Measurements from ENCODE around the gene BICDL2.

The BICDL2 gene

GRCh38 chr16:3019594-3020246 lies 17.0 kb downstream of the BICDL2 start (continued):
- no peak for TF ChIP-seq ZNF555 (tag by site-specific recombination; conservative IDR thresholded peaks at IDR 0.05)
- peak; percentile 20; the same call in 1 of the 2 replicates for TF ChIP-seq KLF17 (tag by site-specific recombination; IDR thresholded peaks at IDR 0.05)
- TF ChIP-seq ZNF239 (tag by site-specific recombination; IDR thresholded peaks at IDR 0.05), result no peak
- TF ChIP-seq ZNF433 (tag by site-specific recombination; IDR thresholded peaks at IDR 0.05; ENCODE audit: low read depth), result peak; percentile 91
- no peak for TF ChIP-seq HIC1 (tag by site-specific recombination; IDR thresholded peaks at IDR 0.05)
- no peak for TF ChIP-seq CTCF (tag by site-specific recombination; IDR thresholded peaks at IDR 0.05)
- TF ChIP-seq HOXA7 (CRISPR knock-in tag; IDR thresholded peaks at IDR 0.05; ENCODE audit: borderline replicate concordance), result no peak
- TF ChIP-seq ZNF18 (tag by site-specific recombination; IDR thresholded peaks at IDR 0.05), result 0 out of 2 replicates have a peak, but pooled peaks have one; percentile 44
- no peak for TF ChIP-seq ZBTB26 (tag by site-specific recombination; optimal IDR thresholded peaks at IDR 0.05)
- no peak for TF ChIP-seq ZNF16 (tag by site-specific recombination; IDR thresholded peaks at IDR 0.05; ENCODE audit: low read depth)
- no peak for TF ChIP-seq ZNF354C (tag by site-specific recombination; IDR thresholded peaks at IDR 0.05; ENCODE audit: borderline replicate concordance, low read depth)
- TF ChIP-seq ZNF660 (tag by site-specific recombination; IDR thresholded peaks at IDR 0.05), result no peak
- TF ChIP-seq ZNF416 (tag by site-specific recombination; IDR thresholded peaks at IDR 0.05), result no peak
- 0 out of 2 replicates have a peak, but pooled peaks have one; percentile 17 for TF ChIP-seq ZNF138 (tag by site-specific recombination; IDR thresholded peaks at IDR 0.05; ENCODE audit: borderline replicate concordance)
- no peak for TF ChIP-seq BCL11A (tag by site-specific recombination; IDR thresholded peaks at IDR 0.05; ENCODE audit: low read depth)
- TF ChIP-seq MEIS1 (CRISPR knock-in tag; IDR thresholded peaks at IDR 0.05; ENCODE audit: borderline replicate concordance), result no peak
- TF ChIP-seq ZNF600 (tag by site-specific recombination; IDR thresholded peaks at IDR 0.05), result no peak
- TF ChIP-seq ZSCAN4 (tag by site-specific recombination; IDR thresholded peaks at IDR 0.05), result no peak
- TF ChIP-seq ZNF121 (tag by site-specific recombination; IDR thresholded peaks at IDR 0.05), result peak; percentile 6; the same call in 1 of the 2 replicates
- TF ChIP-seq FEZF1 (tag by site-specific recombination; IDR thresholded peaks at IDR 0.05), result no peak
- TF ChIP-seq ZNF24 (tag by site-specific recombination; IDR thresholded peaks at IDR 0.05), result peak; percentile 98
- no peak for TF ChIP-seq ZNF37A (tag by site-specific recombination; IDR thresholded peaks at IDR 0.05)
- TF ChIP-seq ZNF658 (tag by site-specific recombination; IDR thresholded peaks at IDR 0.05), result no peak
- TF ChIP-seq WT1 (tag by site-specific recombination; IDR thresholded peaks at IDR 0.05), result no peak
- TF ChIP-seq ZNF202 (tag by site-specific recombination; IDR thresholded peaks at IDR 0.05; ENCODE audit: borderline replicate concordance), result no peak
- peak; percentile 45; the same call in 1 of the 2 replicates for TF ChIP-seq SP2 (tag by site-specific recombination; IDR thresholded peaks at IDR 0.05)
- no peak for TF ChIP-seq ZBTB1 (tag by site-specific recombination; IDR thresholded peaks at IDR 0.05)
- TF ChIP-seq TSHZ1 (tag by site-specific recombination; IDR thresholded peaks at IDR 0.05; ENCODE audit: borderline replicate concordance), result no peak

All from HEK293 (cell line).